IMR-90 (cell line): ENCODE measurements around the gene PCBP3. TPM values are rescaled to one million over a fixed set of nuclear protein-coding genes. Genes with fewer than 3 reads are reported as not detected.

Source experiments
- ATAC-seq: fragments of 200-7000 bp; cut with Tn5 transposase; 2 replicates; pipeline ENCODE4 v1.9.1; 2020; ENCODE audit warnings: low read depth, mild to moderate bottlenecking, moderate library complexity
- BruUV-seq: library from RNA; stranded (reverse); fragments of 400-500 nt; replicated peaks from 2 replicates; lab custom pipeline; 2021; lab: Mats Ljungman, UMichigan
- CTCF ChIA-PET: fragments of 300-600 bp; formaldehyde crosslinking; extraction: SDS; loops from one replicate; lab custom pipeline; 2021; ENCODE audit warnings: antibody characterized with exemption; lab: Yijun Ruan, JAX
- POLR2A ChIA-PET: fragments of 300-600 bp; sonication (Branson Sonifier 250); formaldehyde crosslinking; loops from one replicate; lab custom pipeline; 2022; ENCODE audit warnings: antibody characterized with exemption; ENCODE audit not compliant: unreplicated experiment; lab: Charles Lee
- DNase-seq: peaks from one replicate; pipeline ENCODE4 v3.0.0; 2013
- H2AFZ ChIP-seq: replicated peaks from 2 replicates; pipeline ENCODE3; 2013; ENCODE audit warnings: low read length, mild to moderate bottlenecking; ENCODE audit not compliant: poor library complexity
- H2AK5ac ChIP-seq: 2 replicates; pipeline ENCODE4 v1.6.1; 2013; ENCODE audit warnings: low read depth, low read length, inconsistent platforms
- H2AK9ac ChIP-seq: replicated peaks from 2 replicates; pipeline ENCODE3; 2013; ENCODE audit warnings: mild to moderate bottlenecking, low read depth, low read length, moderate library complexity; ENCODE audit not compliant: poor library complexity
- H2BK120ac ChIP-seq: 2 replicates; pipeline ENCODE4 v1.6.1; 2013; ENCODE audit warnings: low read depth, low read length, inconsistent platforms
- H2BK15ac ChIP-seq: 3 replicates; pipeline ENCODE4 v1.6.1; 2013; ENCODE audit warnings: low read depth, low read length, inconsistent platforms
- H2BK20ac ChIP-seq: 2 replicates; pipeline ENCODE4 v1.6.1; 2013; ENCODE audit warnings: low read depth, mild to moderate bottlenecking, inconsistent platforms, low read length, moderate library complexity
- H2BK5ac ChIP-seq: 2 replicates; pipeline ENCODE4 v1.6.1; 2013; ENCODE audit warnings: mild to moderate bottlenecking, low read depth, low read length, inconsistent platforms; ENCODE audit not compliant: poor library complexity, severe bottlenecking
- H3K14ac ChIP-seq: replicated peaks from 2 replicates; pipeline ENCODE4 v1.6.1; 2013; ENCODE audit warnings: low read depth, low read length, inconsistent platforms
- H3K18ac ChIP-seq: 2 replicates; pipeline ENCODE4 v1.6.1; 2013; ENCODE audit warnings: low read depth, low read length, control low read depth
- H3K23ac ChIP-seq: 2 replicates; pipeline ENCODE4 v1.6.1; 2013; ENCODE audit warnings: low read depth, low read length, inconsistent platforms
- H3K27ac ChIP-seq: 2 replicates; pipeline ENCODE4 v1.5.1; 2013; ENCODE audit warnings: mild to moderate bottlenecking, control low read depth, low read length; ENCODE audit not compliant: insufficient read depth
- H3K27me3 ChIP-seq: 2 replicates; pipeline ENCODE4 v1.6.1; 2013; ENCODE audit warnings: low read length; ENCODE audit not compliant: control insufficient read depth, insufficient read depth
- H3K36me3 ChIP-seq: 2 replicates; pipeline ENCODE4 v1.6.1; 2013; ENCODE audit warnings: low read length, mixed read lengths; ENCODE audit not compliant: control insufficient read depth, insufficient read depth
- H3K4ac ChIP-seq: 2 replicates; pipeline ENCODE4 v1.6.1; 2013; ENCODE audit warnings: low read depth, low read length, inconsistent platforms
- H3K4me1 ChIP-seq: 2 replicates; pipeline ENCODE4 v1.6.1; 2013; ENCODE audit warnings: low read length, mixed read lengths; ENCODE audit not compliant: control insufficient read depth, insufficient read depth
- H3K4me2 ChIP-seq: 2 replicates; pipeline ENCODE4 v1.6.1; 2013; ENCODE audit warnings: low read depth, mild to moderate bottlenecking, control low read depth, low read length, moderate library complexity
- H3K4me3 ChIP-seq: 2 replicates; pipeline ENCODE4 v1.5.1; 2013; ENCODE audit warnings: low read depth, mild to moderate bottlenecking, control low read depth, low read length, moderate library complexity; ENCODE audit not compliant: insufficient read depth
- H3K56ac ChIP-seq: 2 replicates; pipeline ENCODE4 v1.6.1; 2013; ENCODE audit warnings: low read length, inconsistent platforms; ENCODE audit not compliant: insufficient read depth; ENCODE audit errors: extremely low read depth
- H3K79me1 ChIP-seq, 2 experiments: 2 replicates each; pipeline ENCODE4 v1.6.1; 2013; ENCODE audit warnings: low read length in 2 of 2, inconsistent platforms in 1 of 2, low read depth in 1 of 2
- H3K9ac ChIP-seq: 2 replicates; pipeline ENCODE4 v1.6.1; 2013; ENCODE audit warnings: low read depth, low read length, control low read depth
- H3K9me1 ChIP-seq: 2 replicates; pipeline ENCODE4 v1.6.1; 2013; ENCODE audit warnings: low read length, inconsistent platforms; ENCODE audit not compliant: insufficient read depth
- H3K9me3 ChIP-seq: 2 replicates; pipeline ENCODE4 v1.6.1; 2013; ENCODE audit warnings: low read length; ENCODE audit not compliant: control insufficient read depth, insufficient read depth
- H4K20me1 ChIP-seq: 2 replicates; pipeline ENCODE4 v1.6.1; 2013; ENCODE audit warnings: low read length, inconsistent platforms; ENCODE audit not compliant: insufficient read depth
- H4K5ac ChIP-seq: 2 replicates; pipeline ENCODE4 v1.6.1; 2013; ENCODE audit warnings: mild to moderate bottlenecking, low read depth, low read length, control low read depth
- H4K8ac ChIP-seq, 2 experiments: 2 replicates each; pipeline ENCODE4 v1.6.1; 2013; ENCODE audit warnings: low read depth in 2 of 2, low read length in 2 of 2, control low read depth in 1 of 2, inconsistent platforms in 1 of 2
- H4K91ac ChIP-seq: 2 replicates; pipeline ENCODE4 v1.6.1; 2013; ENCODE audit warnings: low read depth, low read length, inconsistent platforms; ENCODE audit not compliant: insufficient read depth
- RFX5 ChIP-seq: IDR thresholded peaks from 2 replicates; pipeline ENCODE4 v1.8.0; 2012; ENCODE audit warnings: low read depth, mild to moderate bottlenecking, low read length, moderate library complexity
- WGBS, 2 experiments: methylation state at CpG; one replicate each; pipeline versions ENCODE4 v1.1.5 to v1.1.7; 2013; ENCODE audit warnings: missing lambda C conversion rate in 2 of 2; ENCODE audit not compliant: insufficient read length in 1 of 2; ENCODE audit errors: extremely low coverage in 2 of 2; 5-methylcytosine and 5-hydroxymethylcytosine counted together
- dilution Hi-C: fragments of 300-500 bp; cut with HindIII; formaldehyde crosslinking; loops from one replicate; pipeline ENCODE4 v1.14.3; 2018; ENCODE audit warnings: low sequenced_read_pairs; ENCODE audit not compliant: unreplicated experiment
- in situ Hi-C: fragments of 300-500 bp; cut with MboI; formaldehyde crosslinking; loops from 3 replicates; pipeline ENCODE4 v1.14.3; 2019; ENCODE audit warnings: low sequenced_read_pairs, inconsistent platforms, mixed read lengths
- intact Hi-C: fragments of 100-400 bp; cut with micrococcal nuclease; formaldehyde crosslinking; loops from 2 replicates; pipeline ENCODE4 v1.10.0; 2022
- polyA plus RNA-seq, 3 experiments: library from polyadenylated mRNA; depleted of rRNA; stranded (reverse); fragments of >200 nt; gene quantifications; 2 replicates each; pipeline ENCODE4 v1.2.3, GENCODE V29; 2012; ENCODE audit warnings: low replicate concordance in 1 of 3
- total RNA-seq: library from RNA; depleted of rRNA; stranded (reverse); fragments of >200 nt; gene quantifications from 2 replicates; pipeline ENCODE4 v1.2.3, GENCODE V29; 2012

PCBP3 gene
- total and polyA plus RNA-seq, 2 of the 4 experiments (the other 2 are of a cell fraction): 2.9 to 3.9 TPM

- CTCF ChIA-PET: interaction anchor here (0.9 to 1.1 kb wide), 2 partner anchors 12 to 15 kb away, joined by 7 to 9 read pairs; no protein-coding TSS in a partner anchor
- Histone ChIP-seq H3K23ac (no peak overlapping the region), H3K18ac (no peak overlapping the region), H2BK5ac (no peak overlapping the region), H3K4me3 (no peak overlapping the region), H3K36me3 (no peaks in the 10 kb centered on the region), H3K56ac (no peak overlapping the region), H4K8ac (peak overlapping the region in 1 of 2 experiments; percentile 46; a peak in 1 of 4 replicates), H3K9me3 (peaks cover 3% of the 10 kb centered on the region; the same call in 1 of the 2 replicates), H2BK20ac (no peak overlapping the region), H2BK120ac (no peak overlapping the region; the same call in 1 of the 2 replicates), H3K14ac (no peak overlapping the region), H3K4ac (no peak overlapping the region), H3K27ac (peak overlapping the region; percentile 21; the same call in 1 of the 2 replicates), H3K27me3 (no peaks in the 10 kb centered on the region), H4K20me1 (no peaks in the 10 kb centered on the region), H4K91ac (no peak overlapping the region; the same call in 1 of the 2 replicates), H2AK5ac (no peak overlapping the region), H2BK15ac (no peak overlapping the region), H3K9ac (0 out of 2 replicates have a peak overlapping the region, but pooled peaks have one; percentile 12), H4K5ac (no peak overlapping the region), H3K79me1 (no peaks in the 10 kb centered on the region), H3K4me2 (0 out of 2 replicates have a peak overlapping the region, but pooled peaks have one; percentile 5), H3K9me1 (0 out of 2 replicates have a peak, but pooled peaks cover 5% of the 10 kb centered on the region), H3K4me1 (peaks cover 2% of the 10 kb centered on the region; the same call in 1 of the 2 replicates), H2AK9ac (no peak overlapping the region), H2AFZ (peak overlapping the region; percentile 29)
- no peak for TF ChIP-seq RFX5
- WGBS, 2 experiments: 0% methylated on average over 1 of the region's 7 CpGs; no CpG with 5 or more reads in 1 of the 2 experiments
- DNase-seq: peak; percentile 30
- dilution Hi-C loops: no loop called here
- POLR2A ChIA-PET: interaction anchor here (0.6 kb wide), 1 partner anchor 135 kb away, joined by 3 read pairs; no protein-coding TSS in a partner anchor
- in situ Hi-C loops: no loop called here
- intact Hi-C loops: no loop called here
- peak; percentile 62 for ATAC-seq
- no TSS peak for BruUV-seq
These were observed 314.6 kb downstream of the PCBP3 start for GRCh38 chr21:45957981-45958600.
